SU-DHL-6 (cell line): ENCODE results near the gene PKDREJ.

Source experiments
- CTCF ChIP-seq: fragments of 200-600 bp; sonication (generic); IDR thresholded peaks from one replicate; pipeline ENCODE4 v1.5.1; 2017; ENCODE audit warnings: antibody characterized with exemption, mild to moderate bottlenecking, low read length, moderate library complexity; ENCODE audit not compliant: insufficient read depth, poor library complexity, severe bottlenecking
- EZH2phosphoT487 ChIP-seq: fragments of 200-600 bp; sonication (generic), shearing (Covaris generic); conservative IDR thresholded peaks from 2 replicates; pipeline ENCODE4 v1.6.1; 2018; ENCODE audit warnings: mild to moderate bottlenecking, antibody characterized with exemption, low read length, moderate library complexity, mixed read lengths

DNA sequence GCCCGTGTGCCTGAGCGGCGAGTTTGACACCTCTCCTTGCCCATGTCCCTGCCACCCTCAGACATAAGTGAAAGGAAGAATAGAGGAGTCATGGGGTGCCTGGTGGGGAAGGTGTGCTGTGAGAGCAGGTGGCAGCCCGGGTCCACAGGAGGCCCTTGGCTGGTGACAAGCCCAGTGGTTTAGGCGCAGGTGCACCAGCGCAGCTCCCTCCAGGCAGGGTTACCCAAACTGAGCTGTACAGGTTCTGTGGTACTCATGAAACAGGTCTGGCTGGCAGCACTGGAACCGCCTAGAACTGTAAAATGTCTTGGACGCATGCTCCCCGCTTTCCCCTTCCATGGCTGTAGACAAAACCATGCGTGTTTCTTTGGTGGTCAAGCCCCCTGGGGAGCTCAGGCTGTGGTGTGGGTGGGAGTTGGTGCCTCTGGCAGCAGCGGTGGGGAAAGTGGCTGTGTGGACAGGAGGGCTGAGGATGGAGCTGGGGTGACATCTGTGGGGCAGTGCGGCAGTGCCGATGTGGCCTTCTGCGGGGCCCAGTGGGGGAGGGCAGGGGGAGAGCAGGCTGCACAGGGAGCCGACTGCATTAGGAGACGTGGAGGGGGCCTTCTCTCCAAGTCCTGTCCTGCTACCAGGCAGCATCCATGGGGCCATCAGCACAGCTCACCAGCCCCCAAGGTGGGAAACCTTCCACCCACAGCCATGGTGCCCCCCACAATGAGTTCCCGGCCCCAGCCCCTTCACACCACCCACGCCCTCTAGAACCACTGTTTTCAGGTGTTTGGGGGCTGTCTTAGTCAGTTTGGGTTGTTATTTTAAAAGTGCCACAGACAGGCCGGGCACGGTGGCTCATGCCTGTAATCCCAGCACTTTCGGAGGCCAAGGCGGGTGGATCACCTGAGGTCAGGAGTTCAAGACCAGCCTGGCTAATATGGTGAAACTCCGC is 28.0 kb upstream of the PKDREJ start:
- TF ChIP-seq CTCF: no peak
- no peak for TF ChIP-seq EZH2phosphoT487
